H1 (cell line): ENCODE data around the gene CCDC24. TPM values are rescaled to one million over a fixed set of nuclear protein-coding genes. Genes with fewer than 3 reads are reported as not detected.

Experiments
- RXRA ChIP-seq: IDR thresholded peaks from 2 replicates; pipeline ENCODE4 v1.6.1; 2011; ENCODE audit warnings: low read depth, mild to moderate bottlenecking, low read length, moderate library complexity; ENCODE audit not compliant: insufficient read depth
- SAP30 ChIP-seq: fragments of 300-600 bp; sonication (generic); IDR thresholded peaks from 2 replicates; pipeline ENCODE4 v1.7.1; 2012; ENCODE audit warnings: low read length, moderate library complexity, mild to moderate bottlenecking, inconsistent platforms; ENCODE audit not compliant: insufficient read depth, insufficient replicate concordance
- polyA plus RNA-seq, 7 experiments: library from polyadenylated mRNA; depleted of rRNA in 3 of 7; stranded (reverse) in 5 of 7; unstranded in 2 of 7; fragments of >200 nt in 5 of 7; fragments of 200-250 nt in 2 of 7; gene quantifications; 1 replicate in 5 of 7; 2 replicates in 1 of 7; 4 replicates in 1 of 7; pipeline versions ENCODE4 v1.2.1 to v1.2.3, GENCODE V29; 2011 to 2013; ENCODE audit warnings: missing spikeins in 2 of 7, mixed read lengths in 2 of 7
- total RNA-seq: library from RNA; stranded (reverse); fragmentation: NEBNext Ultra II Directional; extraction: Animal tissue kit (Norgen Biotek cat#: 25700); gene quantifications from 2 replicates; pipeline ENCODE4 v1.2.1, GENCODE V29; 2021
- TF ChIP-seq, protein P1 (sequence below): fragments of 300-600 bp; sonication (generic); IDR thresholded peaks from 2 replicates; pipeline ENCODE4 v1.7.1; 2012; ENCODE audit warnings: low read length, moderate library complexity, mild to moderate bottlenecking, inconsistent platforms; ENCODE audit not compliant: insufficient replicate concordance

CCDC24 gene
- total and polyA plus RNA-seq, 2 of the 8 experiments (the other 6 are each of a cell fraction or from before 2014, with no cell fraction given): 11.2 to 11.4 TPM

DNA sequence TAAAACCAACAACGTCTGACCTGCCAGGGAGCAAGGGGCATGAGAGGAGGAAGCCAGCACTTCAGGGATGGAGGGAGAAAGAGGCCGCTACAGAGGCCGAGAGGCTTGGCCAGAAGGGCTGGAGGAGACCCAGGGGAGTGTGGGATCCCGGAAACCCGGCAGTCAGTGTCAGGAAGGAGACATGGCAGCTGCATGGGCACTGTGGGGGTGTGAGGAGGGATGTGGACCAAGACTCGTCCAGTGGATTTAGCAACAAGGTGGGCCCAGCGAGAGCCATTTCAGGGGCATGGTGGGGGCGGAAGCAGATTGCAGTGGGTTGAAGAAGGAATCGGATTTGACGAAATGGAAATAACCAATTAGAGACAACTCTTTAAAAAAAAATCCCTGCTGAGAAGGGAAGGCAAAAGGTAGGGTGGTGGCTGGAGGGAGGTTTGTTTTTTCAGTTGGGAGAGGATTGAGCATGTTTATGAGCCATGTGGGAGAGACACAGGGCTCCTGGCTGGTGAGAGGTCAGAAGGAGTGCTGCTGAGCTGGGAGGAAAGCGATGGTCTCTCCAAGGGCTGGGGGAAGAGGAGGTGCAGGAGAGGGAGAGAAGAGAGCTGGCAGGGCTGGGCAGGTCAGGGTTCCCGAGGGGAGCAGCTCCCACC, 8.0 kb upstream of the CCDC24 start (continued):
- TF ChIP-seq, protein P1, sequence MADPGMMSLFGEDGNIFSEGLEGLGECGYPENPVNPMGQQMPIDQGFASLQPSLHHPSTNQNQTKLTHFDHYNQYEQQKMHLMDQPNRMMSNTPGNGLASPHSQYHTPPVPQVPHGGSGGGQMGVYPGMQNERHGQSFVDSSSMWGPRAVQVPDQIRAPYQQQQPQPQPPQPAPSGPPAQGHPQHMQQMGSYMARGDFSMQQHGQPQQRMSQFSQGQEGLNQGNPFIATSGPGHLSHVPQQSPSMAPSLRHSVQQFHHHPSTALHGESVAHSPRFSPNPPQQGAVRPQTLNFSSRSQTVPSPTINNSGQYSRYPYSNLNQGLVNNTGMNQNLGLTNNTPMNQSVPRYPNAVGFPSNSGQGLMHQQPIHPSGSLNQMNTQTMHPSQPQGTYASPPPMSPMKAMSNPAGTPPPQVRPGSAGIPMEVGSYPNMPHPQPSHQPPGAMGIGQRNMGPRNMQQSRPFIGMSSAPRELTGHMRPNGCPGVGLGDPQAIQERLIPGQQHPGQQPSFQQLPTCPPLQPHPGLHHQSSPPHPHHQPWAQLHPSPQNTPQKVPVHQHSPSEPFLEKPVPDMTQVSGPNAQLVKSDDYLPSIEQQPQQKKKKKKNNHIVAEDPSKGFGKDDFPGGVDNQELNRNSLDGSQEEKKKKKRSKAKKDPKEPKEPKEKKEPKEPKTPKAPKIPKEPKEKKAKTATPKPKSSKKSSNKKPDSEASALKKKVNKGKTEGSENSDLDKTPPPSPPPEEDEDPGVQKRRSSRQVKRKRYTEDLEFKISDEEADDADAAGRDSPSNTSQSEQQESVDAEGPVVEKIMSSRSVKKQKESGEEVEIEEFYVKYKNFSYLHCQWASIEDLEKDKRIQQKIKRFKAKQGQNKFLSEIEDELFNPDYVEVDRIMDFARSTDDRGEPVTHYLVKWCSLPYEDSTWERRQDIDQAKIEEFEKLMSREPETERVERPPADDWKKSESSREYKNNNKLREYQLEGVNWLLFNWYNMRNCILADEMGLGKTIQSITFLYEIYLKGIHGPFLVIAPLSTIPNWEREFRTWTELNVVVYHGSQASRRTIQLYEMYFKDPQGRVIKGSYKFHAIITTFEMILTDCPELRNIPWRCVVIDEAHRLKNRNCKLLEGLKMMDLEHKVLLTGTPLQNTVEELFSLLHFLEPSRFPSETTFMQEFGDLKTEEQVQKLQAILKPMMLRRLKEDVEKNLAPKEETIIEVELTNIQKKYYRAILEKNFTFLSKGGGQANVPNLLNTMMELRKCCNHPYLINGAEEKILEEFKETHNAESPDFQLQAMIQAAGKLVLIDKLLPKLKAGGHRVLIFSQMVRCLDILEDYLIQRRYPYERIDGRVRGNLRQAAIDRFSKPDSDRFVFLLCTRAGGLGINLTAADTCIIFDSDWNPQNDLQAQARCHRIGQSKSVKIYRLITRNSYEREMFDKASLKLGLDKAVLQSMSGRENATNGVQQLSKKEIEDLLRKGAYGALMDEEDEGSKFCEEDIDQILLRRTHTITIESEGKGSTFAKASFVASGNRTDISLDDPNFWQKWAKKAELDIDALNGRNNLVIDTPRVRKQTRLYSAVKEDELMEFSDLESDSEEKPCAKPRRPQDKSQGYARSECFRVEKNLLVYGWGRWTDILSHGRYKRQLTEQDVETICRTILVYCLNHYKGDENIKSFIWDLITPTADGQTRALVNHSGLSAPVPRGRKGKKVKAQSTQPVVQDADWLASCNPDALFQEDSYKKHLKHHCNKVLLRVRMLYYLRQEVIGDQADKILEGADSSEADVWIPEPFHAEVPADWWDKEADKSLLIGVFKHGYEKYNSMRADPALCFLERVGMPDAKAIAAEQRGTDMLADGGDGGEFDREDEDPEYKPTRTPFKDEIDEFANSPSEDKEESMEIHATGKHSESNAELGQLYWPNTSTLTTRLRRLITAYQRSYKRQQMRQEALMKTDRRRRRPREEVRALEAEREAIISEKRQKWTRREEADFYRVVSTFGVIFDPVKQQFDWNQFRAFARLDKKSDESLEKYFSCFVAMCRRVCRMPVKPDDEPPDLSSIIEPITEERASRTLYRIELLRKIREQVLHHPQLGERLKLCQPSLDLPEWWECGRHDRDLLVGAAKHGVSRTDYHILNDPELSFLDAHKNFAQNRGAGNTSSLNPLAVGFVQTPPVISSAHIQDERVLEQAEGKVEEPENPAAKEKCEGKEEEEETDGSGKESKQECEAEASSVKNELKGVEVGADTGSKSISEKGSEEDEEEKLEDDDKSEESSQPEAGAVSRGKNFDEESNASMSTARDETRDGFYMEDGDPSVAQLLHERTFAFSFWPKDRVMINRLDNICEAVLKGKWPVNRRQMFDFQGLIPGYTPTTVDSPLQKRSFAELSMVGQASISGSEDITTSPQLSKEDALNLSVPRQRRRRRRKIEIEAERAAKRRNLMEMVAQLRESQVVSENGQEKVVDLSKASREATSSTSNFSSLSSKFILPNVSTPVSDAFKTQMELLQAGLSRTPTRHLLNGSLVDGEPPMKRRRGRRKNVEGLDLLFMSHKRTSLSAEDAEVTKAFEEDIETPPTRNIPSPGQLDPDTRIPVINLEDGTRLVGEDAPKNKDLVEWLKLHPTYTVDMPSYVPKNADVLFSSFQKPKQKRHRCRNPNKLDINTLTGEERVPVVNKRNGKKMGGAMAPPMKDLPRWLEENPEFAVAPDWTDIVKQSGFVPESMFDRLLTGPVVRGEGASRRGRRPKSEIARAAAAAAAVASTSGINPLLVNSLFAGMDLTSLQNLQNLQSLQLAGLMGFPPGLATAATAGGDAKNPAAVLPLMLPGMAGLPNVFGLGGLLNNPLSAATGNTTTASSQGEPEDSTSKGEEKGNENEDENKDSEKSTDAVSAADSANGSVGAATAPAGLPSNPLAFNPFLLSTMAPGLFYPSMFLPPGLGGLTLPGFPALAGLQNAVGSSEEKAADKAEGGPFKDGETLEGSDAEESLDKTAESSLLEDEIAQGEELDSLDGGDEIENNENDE: no peak
- TF ChIP-seq RXRA (no peak), SAP30 (no peak)
